HEK293 (cell line): ENCODE data around the gene PIGQ.

Experiments used
- GLIS2 ChIP-seq: fragments of 450-650 bp; formaldehyde crosslinking; IDR thresholded peaks from 2 replicates; pipeline ENCODE4 v1.5.1; 2016; ENCODE audit warnings: missing biosample characterization, missing genetic modification characterization
- HOXC10 ChIP-seq: sonication (generic); formaldehyde crosslinking; IDR thresholded peaks from 2 replicates; pipeline ENCODE4 v1.8.1; 2023; ENCODE audit warnings: mild to moderate bottlenecking, missing genetic modification reagents
- KLF16 ChIP-seq: fragments of 450-650 bp; formaldehyde crosslinking; IDR thresholded peaks from 2 replicates; pipeline ENCODE4 v1.5.1; 2017; ENCODE audit warnings: missing biosample characterization, missing genetic modification characterization
- KLF7 ChIP-seq: fragments of 450-650 bp; formaldehyde crosslinking; IDR thresholded peaks from 2 replicates; pipeline ENCODE4 v1.5.1; 2016; ENCODE audit warnings: missing biosample characterization, missing genetic modification characterization, borderline replicate concordance
- MEIS1 ChIP-seq: sonication (generic); formaldehyde crosslinking; IDR thresholded peaks from 2 replicates; pipeline ENCODE4 v1.8.1; 2022; ENCODE audit warnings: missing genetic modification reagents, mild to moderate bottlenecking, borderline replicate concordance
- MZF1 ChIP-seq: fragments of 450-650 bp; formaldehyde crosslinking; IDR thresholded peaks from 2 replicates; pipeline ENCODE4 v1.5.1; 2017; ENCODE audit warnings: missing biosample characterization, missing genetic modification characterization, borderline replicate concordance
- OSR2 ChIP-seq: fragments of 450-650 bp; formaldehyde crosslinking; IDR thresholded peaks from 2 replicates; pipeline ENCODE4 v1.5.1; 2016; ENCODE audit warnings: missing biosample characterization, missing genetic modification characterization
- ZBTB20 ChIP-seq: fragments of 450-650 bp; formaldehyde crosslinking; IDR thresholded peaks from 2 replicates; pipeline ENCODE4 v1.5.1; 2016; ENCODE audit warnings: missing biosample characterization, missing genetic modification characterization
- ZNF10 ChIP-seq: fragments of 450-650 bp; formaldehyde crosslinking; IDR thresholded peaks from 2 replicates; pipeline ENCODE4 v1.5.1; 2017; ENCODE audit warnings: missing biosample characterization, missing genetic modification characterization
- ZNF132 ChIP-seq: fragments of 450-650 bp; formaldehyde crosslinking; IDR thresholded peaks from 2 replicates; pipeline ENCODE4 v1.5.1; 2017; ENCODE audit warnings: missing biosample characterization, missing genetic modification characterization, borderline replicate concordance
- ZNF140 ChIP-seq: fragments of 450-650 bp; formaldehyde crosslinking; IDR thresholded peaks from 2 replicates; pipeline ENCODE4 v1.5.1; 2016; ENCODE audit warnings: missing biosample characterization, missing genetic modification characterization
- ZNF223 ChIP-seq: fragments of 450-650 bp; formaldehyde crosslinking; IDR thresholded peaks from 2 replicates; pipeline ENCODE4 v1.5.1; 2016; ENCODE audit warnings: missing biosample characterization, missing genetic modification characterization
- ZNF24 ChIP-seq: fragments of 450-650 bp; formaldehyde crosslinking; IDR thresholded peaks from 2 replicates; pipeline ENCODE4 v1.5.1; 2016; ENCODE audit warnings: missing biosample characterization, missing genetic modification characterization
- ZNF335 ChIP-seq: fragments of 450-650 bp; formaldehyde crosslinking; conservative IDR thresholded peaks from 2 replicates; pipeline ENCODE4 v1.5.1; 2016; ENCODE audit warnings: missing biosample characterization, missing genetic modification characterization
- ZNF514 ChIP-seq: fragments of 450-650 bp; formaldehyde crosslinking; IDR thresholded peaks from 2 replicates; pipeline ENCODE4 v1.5.1; 2016; ENCODE audit warnings: missing biosample characterization, missing genetic modification characterization
- ZNF544 ChIP-seq: fragments of 450-650 bp; formaldehyde crosslinking; IDR thresholded peaks from 2 replicates; pipeline ENCODE4 v1.5.0; 2017; ENCODE audit warnings: missing biosample characterization, missing genetic modification characterization
- ZNF548 ChIP-seq: fragments of 450-650 bp; formaldehyde crosslinking; IDR thresholded peaks from 2 replicates; pipeline ENCODE4 v1.5.1; 2016; ENCODE audit warnings: missing biosample characterization, missing genetic modification characterization
- ZNF629 ChIP-seq: fragments of 450-650 bp; formaldehyde crosslinking; IDR thresholded peaks from 2 replicates; pipeline ENCODE4 v1.5.1; 2017; ENCODE audit warnings: missing biosample characterization, missing genetic modification characterization
- ZNF654 ChIP-seq: fragments of 450-650 bp; formaldehyde crosslinking; IDR thresholded peaks from 2 replicates; pipeline ENCODE4 v1.5.1; 2016; ENCODE audit warnings: low read depth, missing biosample characterization, missing genetic modification characterization
- ZNF747 ChIP-seq: fragments of 450-650 bp; formaldehyde crosslinking; IDR thresholded peaks from 2 replicates; pipeline ENCODE4 v1.5.1; 2016; ENCODE audit warnings: missing biosample characterization, missing genetic modification characterization
- ZNF792 ChIP-seq: fragments of 450-650 bp; formaldehyde crosslinking; IDR thresholded peaks from 2 replicates; pipeline ENCODE4 v1.5.1; 2016; ENCODE audit warnings: missing biosample characterization, missing genetic modification characterization
- TF ChIP-seq, protein P1 (sequence below): sonication (generic); formaldehyde crosslinking; IDR thresholded peaks from 2 replicates; pipeline ENCODE4 v1.8.1; 2022; ENCODE audit warnings: mild to moderate bottlenecking, moderate library complexity, missing genetic modification reagents
- TF ChIP-seq, protein P2 (sequence below): fragments of 450-650 bp; formaldehyde crosslinking; IDR thresholded peaks from 2 replicates; pipeline ENCODE4 v1.5.1; 2017; ENCODE audit warnings: missing biosample characterization, missing genetic modification characterization
- TF ChIP-seq, protein P3 (sequence below): fragments of 450-650 bp; formaldehyde crosslinking; IDR thresholded peaks from 2 replicates; pipeline ENCODE4 v1.5.1; 2016; ENCODE audit warnings: missing biosample characterization, missing genetic modification characterization
- TF ChIP-seq, protein P4 (sequence below): fragments of 450-650 bp; formaldehyde crosslinking; optimal IDR thresholded peaks from 2 replicates; pipeline ENCODE3; 2016; ENCODE audit warnings: missing biosample characterization, mild to moderate bottlenecking, missing genetic modification characterization
- TF ChIP-seq, protein P5 (sequence below): fragments of 450-650 bp; IDR thresholded peaks from 2 replicates; pipeline ENCODE4 v1.5.1; 2018; ENCODE audit warnings: missing biosample characterization, mild to moderate bottlenecking, missing genetic modification characterization
- TF ChIP-seq, protein P6 (sequence below): fragments of 450-650 bp; formaldehyde crosslinking; IDR thresholded peaks from 2 replicates; pipeline ENCODE4 v1.5.1; 2016; ENCODE audit warnings: missing biosample characterization, missing genetic modification characterization

PIGQ gene

DNA sequence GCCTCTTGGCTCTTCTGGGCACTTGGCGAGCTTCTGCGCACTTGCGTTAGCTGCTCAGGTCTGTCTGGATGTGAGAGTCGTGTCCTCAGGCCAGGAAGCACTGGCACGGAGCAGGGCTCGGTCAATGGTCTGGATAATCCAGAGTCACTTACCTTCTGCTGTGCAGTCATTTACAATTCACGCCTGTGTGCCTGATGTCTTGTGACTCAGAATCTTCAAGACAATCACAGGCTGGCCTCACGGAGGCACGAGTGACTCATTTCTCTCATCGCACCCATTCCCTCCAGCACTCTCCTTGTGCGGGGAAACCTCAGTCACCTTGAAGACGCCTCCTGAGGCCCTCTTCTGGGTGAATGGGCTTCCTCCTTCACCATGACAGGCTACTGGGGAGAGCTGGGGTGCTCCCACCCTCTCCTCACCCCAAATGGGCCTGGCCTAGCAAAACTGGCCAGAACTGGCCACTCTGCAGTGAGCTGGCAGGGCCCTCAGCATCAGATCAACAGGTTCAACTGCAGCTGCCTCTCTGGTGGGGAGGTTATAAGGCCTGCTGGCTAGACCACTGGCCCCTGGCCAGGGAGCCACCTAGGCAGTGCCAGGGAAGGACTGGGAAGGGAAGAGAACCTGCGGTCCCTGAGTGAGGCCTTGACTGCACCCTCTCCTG is 44.1 kb upstream of the PIGQ start (continued):
- TF ChIP-seq, protein P1, sequence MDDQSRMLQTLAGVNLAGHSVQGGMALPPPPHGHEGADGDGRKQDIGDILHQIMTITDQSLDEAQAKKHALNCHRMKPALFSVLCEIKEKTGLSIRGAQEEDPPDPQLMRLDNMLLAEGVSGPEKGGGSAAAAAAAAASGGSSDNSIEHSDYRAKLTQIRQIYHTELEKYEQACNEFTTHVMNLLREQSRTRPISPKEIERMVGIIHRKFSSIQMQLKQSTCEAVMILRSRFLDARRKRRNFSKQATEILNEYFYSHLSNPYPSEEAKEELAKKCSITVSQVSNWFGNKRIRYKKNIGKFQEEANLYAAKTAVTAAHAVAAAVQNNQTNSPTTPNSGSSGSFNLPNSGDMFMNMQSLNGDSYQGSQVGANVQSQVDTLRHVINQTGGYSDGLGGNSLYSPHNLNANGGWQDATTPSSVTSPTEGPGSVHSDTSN, result no peak
- no peak for TF ChIP-seq KLF7
- TF ChIP-seq OSR2 (tag by site-specific recombination), result no peak
- TF ChIP-seq ZNF629, result peak; percentile 33; the same call in 1 of the 2 replicates
- TF ChIP-seq HOXC10 (CRISPR knock-in tag), result no peak
- no peak for TF ChIP-seq MEIS1
- no peak for TF ChIP-seq ZNF335 (tag by site-specific recombination)
- no peak for TF ChIP-seq MZF1
- TF ChIP-seq ZNF747 (tag by site-specific recombination), result no peak
- no peak for TF ChIP-seq ZNF140 (tag by site-specific recombination)
- TF ChIP-seq ZNF654, result no peak
- no peak for TF ChIP-seq ZNF10 (tag by site-specific recombination)
- TF ChIP-seq, protein P2, sequence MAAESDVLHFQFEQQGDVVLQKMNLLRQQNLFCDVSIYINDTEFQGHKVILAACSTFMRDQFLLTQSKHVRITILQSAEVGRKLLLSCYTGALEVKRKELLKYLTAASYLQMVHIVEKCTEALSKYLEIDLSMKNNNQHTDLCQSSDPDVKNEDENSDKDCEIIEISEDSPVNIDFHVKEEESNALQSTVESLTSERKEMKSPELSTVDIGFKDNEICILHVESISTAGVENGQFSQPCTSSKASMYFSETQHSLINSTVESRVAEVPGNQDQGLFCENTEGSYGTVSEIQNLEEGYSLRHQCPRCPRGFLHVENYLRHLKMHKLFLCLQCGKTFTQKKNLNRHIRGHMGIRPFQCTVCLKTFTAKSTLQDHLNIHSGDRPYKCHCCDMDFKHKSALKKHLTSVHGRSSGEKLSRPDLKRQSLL (tag by site-specific recombination), result no peak
- TF ChIP-seq, protein P3, sequence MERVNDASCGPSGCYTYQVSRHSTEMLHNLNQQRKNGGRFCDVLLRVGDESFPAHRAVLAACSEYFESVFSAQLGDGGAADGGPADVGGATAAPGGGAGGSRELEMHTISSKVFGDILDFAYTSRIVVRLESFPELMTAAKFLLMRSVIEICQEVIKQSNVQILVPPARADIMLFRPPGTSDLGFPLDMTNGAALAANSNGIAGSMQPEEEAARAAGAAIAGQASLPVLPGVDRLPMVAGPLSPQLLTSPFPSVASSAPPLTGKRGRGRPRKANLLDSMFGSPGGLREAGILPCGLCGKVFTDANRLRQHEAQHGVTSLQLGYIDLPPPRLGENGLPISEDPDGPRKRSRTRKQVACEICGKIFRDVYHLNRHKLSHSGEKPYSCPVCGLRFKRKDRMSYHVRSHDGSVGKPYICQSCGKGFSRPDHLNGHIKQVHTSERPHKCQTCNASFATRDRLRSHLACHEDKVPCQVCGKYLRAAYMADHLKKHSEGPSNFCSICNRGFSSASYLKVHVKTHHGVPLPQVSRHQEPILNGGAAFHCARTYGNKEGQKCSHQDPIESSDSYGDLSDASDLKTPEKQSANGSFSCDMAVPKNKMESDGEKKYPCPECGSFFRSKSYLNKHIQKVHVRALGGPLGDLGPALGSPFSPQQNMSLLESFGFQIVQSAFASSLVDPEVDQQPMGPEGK, result no peak
- TF ChIP-seq, protein P4, sequence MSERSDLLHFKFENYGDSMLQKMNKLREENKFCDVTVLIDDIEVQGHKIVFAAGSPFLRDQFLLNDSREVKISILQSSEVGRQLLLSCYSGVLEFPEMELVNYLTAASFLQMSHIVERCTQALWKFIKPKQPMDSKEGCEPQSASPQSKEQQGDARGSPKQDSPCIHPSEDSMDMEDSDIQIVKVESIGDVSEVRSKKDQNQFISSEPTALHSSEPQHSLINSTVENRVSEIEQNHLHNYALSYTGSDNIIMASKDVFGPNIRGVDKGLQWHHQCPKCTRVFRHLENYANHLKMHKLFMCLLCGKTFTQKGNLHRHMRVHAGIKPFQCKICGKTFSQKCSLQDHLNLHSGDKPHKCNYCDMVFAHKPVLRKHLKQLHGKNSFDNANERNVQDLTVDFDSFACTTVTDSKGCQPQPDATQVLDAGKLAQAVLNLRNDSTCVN (tag by site-specific recombination), result no peak
- 0 out of 2 replicates have a peak, but pooled peaks have one; percentile 34 for TF ChIP-seq ZNF24
- TF ChIP-seq ZNF514, result no peak
- no peak for TF ChIP-seq ZNF548 (tag by site-specific recombination)
- no peak for TF ChIP-seq ZNF792 (tag by site-specific recombination)
- TF ChIP-seq ZNF132 (tag by site-specific recombination), result no peak
- no peak for TF ChIP-seq KLF16 (tag by site-specific recombination)
- TF ChIP-seq, protein P5, sequence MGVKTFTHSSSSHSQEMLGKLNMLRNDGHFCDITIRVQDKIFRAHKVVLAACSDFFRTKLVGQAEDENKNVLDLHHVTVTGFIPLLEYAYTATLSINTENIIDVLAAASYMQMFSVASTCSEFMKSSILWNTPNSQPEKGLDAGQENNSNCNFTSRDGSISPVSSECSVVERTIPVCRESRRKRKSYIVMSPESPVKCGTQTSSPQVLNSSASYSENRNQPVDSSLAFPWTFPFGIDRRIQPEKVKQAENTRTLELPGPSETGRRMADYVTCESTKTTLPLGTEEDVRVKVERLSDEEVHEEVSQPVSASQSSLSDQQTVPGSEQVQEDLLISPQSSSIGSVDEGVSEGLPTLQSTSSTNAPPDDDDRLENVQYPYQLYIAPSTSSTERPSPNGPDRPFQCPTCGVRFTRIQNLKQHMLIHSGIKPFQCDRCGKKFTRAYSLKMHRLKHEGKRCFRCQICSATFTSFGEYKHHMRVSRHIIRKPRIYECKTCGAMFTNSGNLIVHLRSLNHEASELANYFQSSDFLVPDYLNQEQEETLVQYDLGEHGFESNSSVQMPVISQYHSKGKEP, result no peak
- TF ChIP-seq GLIS2 (tag by site-specific recombination), result no peak
- TF ChIP-seq ZNF544 (tag by site-specific recombination), result no peak
- peak; percentile 27; the same call in 1 of the 2 replicates for TF ChIP-seq ZBTB20 (tag by site-specific recombination)
- TF ChIP-seq, protein P6, sequence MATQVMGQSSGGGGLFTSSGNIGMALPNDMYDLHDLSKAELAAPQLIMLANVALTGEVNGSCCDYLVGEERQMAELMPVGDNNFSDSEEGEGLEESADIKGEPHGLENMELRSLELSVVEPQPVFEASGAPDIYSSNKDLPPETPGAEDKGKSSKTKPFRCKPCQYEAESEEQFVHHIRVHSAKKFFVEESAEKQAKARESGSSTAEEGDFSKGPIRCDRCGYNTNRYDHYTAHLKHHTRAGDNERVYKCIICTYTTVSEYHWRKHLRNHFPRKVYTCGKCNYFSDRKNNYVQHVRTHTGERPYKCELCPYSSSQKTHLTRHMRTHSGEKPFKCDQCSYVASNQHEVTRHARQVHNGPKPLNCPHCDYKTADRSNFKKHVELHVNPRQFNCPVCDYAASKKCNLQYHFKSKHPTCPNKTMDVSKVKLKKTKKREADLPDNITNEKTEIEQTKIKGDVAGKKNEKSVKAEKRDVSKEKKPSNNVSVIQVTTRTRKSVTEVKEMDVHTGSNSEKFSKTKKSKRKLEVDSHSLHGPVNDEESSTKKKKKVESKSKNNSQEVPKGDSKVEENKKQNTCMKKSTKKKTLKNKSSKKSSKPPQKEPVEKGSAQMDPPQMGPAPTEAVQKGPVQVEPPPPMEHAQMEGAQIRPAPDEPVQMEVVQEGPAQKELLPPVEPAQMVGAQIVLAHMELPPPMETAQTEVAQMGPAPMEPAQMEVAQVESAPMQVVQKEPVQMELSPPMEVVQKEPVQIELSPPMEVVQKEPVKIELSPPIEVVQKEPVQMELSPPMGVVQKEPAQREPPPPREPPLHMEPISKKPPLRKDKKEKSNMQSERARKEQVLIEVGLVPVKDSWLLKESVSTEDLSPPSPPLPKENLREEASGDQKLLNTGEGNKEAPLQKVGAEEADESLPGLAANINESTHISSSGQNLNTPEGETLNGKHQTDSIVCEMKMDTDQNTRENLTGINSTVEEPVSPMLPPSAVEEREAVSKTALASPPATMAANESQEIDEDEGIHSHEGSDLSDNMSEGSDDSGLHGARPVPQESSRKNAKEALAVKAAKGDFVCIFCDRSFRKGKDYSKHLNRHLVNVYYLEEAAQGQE (tag by site-specific recombination), result no peak
- no peak for TF ChIP-seq ZNF223
